Nephron progenitor cell (in vitro differentiated cells): Measurements from ENCODE around the gene CTNNAL1.
A peak's percentile ranks its signal among the peaks of the same experiment; 100 is the strongest.
"Not testable (repeated sequence)": the region's sequence is repeated elsewhere in the genome, so short reads cannot be mapped to it uniquely, and the experiment has no call there.

Experiments
- DNase-seq: peaks from one replicate; pipeline ENCODE4 v3.0.0; 2021
- H3K27ac Mint-ChIP-seq: 2 replicates; pipeline ENCODE4 v1.8.0; 2021; ENCODE audit warnings: mild to moderate bottlenecking, moderate library complexity, mixed read lengths
- H3K27me3 Mint-ChIP-seq: 2 replicates; pipeline ENCODE4 v1.8.0; 2021; ENCODE audit warnings: mild to moderate bottlenecking, low read depth, mixed read lengths; ENCODE audit not compliant: poor library complexity
- H3K36me3 Mint-ChIP-seq: 2 replicates; pipeline ENCODE4 v1.8.0; 2021; ENCODE audit warnings: low read depth, mixed read lengths
- H3K4me1 Mint-ChIP-seq: 2 replicates; pipeline ENCODE4 v1.8.0; 2021; ENCODE audit warnings: mixed read lengths
- H3K4me3 Mint-ChIP-seq: 2 replicates; pipeline ENCODE4 v1.8.0; 2021; ENCODE audit warnings: mild to moderate bottlenecking, moderate library complexity, mixed read lengths
- H3K9me3 Mint-ChIP-seq: 2 replicates; pipeline ENCODE4 v1.8.0; 2021; ENCODE audit warnings: mild to moderate bottlenecking, moderate library complexity, mixed read lengths
- CTCF ChIP-seq: fragments of 200-600 bp; sonication (generic); IDR thresholded peaks from 2 replicates; pipeline ENCODE4 v1.5.0; 2021; ENCODE audit warnings: antibody characterized with exemption

The CTNNAL1 gene

GRCh38 chr9:108928386-108928785 lies 84.9 kb downstream of the CTNNAL1 start:
- H3K27me3 Mint-ChIP-seq = no peaks in the 10 kb centered on the region
- H3K9me3 Mint-ChIP-seq = no peaks in the 10 kb centered on the region
- DNase-seq = no peak
- peak overlapping the region; percentile 5 for H3K27ac Mint-ChIP-seq
- no peak overlapping the region for H3K4me3 Mint-ChIP-seq
- peaks cover 53% of the 10 kb centered on the region for H3K36me3 Mint-ChIP-seq
- H3K4me1 Mint-ChIP-seq = peaks cover 21% of the 10 kb centered on the region
- TF ChIP-seq CTCF = no peak

- Mint-ChIP-seq H3K9me3 (no peaks in the 10 kb centered on the region), H3K27me3 (no peaks in the 10 kb centered on the region), H3K27ac (no peak overlapping the region), H3K4me3 (no peak overlapping the region), H3K4me1 (no peaks in the 10 kb centered on the region), H3K36me3 (peaks cover 54% of the 10 kb centered on the region)
- no peak for TF ChIP-seq CTCF
- DNase-seq = no peak
These were observed 88.8 kb downstream of the CTNNAL1 start for GRCh38 chr9:108924466-108924865.

GRCh38 chr9:108921200-108921599 lies 92.1 kb downstream of the CTNNAL1 start:
- no peak for DNase-seq
- peaks cover 56% of the 10 kb centered on the region for H3K36me3 Mint-ChIP-seq
- TF ChIP-seq CTCF = no peak
- no peak overlapping the region for H3K27ac Mint-ChIP-seq
- H3K4me3 Mint-ChIP-seq = no peak overlapping the region
- no peaks in the 10 kb centered on the region for H3K9me3 Mint-ChIP-seq
- no peaks in the 10 kb centered on the region for H3K27me3 Mint-ChIP-seq
- H3K4me1 Mint-ChIP-seq = no peaks in the 10 kb centered on the region

- H3K4me1 Mint-ChIP-seq, H3K4me3 Mint-ChIP-seq, H3K27me3 Mint-ChIP-seq, DNase-seq, H3K9me3 Mint-ChIP-seq, H3K27ac Mint-ChIP-seq: not testable (repeated sequence)
- H3K36me3 Mint-ChIP-seq = peaks cover 58% of the 10 kb centered on the region
These were observed 92.9 kb downstream of the CTNNAL1 start for GRCh38 chr9:108920401-108920800.

GRCh38 chr9:108919517-108919916 lies 93.8 kb downstream of the CTNNAL1 start:
- Mint-ChIP-seq H3K27ac (no peak overlapping the region), H3K4me3 (no peak overlapping the region), H3K36me3 (peaks cover 58% of the 10 kb centered on the region)

GRCh38 chr9:108913391-108913790 lies 99.9 kb downstream of the CTNNAL1 start:
- no peaks in the 10 kb centered on the region for H3K27me3 Mint-ChIP-seq
- no peak for DNase-seq
- H3K9me3 Mint-ChIP-seq = no peaks in the 10 kb centered on the region
- no peak overlapping the region for H3K27ac Mint-ChIP-seq
- H3K4me1 Mint-ChIP-seq = no peaks in the 10 kb centered on the region
- H3K4me3 Mint-ChIP-seq = no peak overlapping the region
- peaks cover 69% of the 10 kb centered on the region for H3K36me3 Mint-ChIP-seq
- TF ChIP-seq CTCF = no peak

More at GRCh38 chr9:108919517-108919916, 93.8 kb downstream of the CTNNAL1 start:
- H3K4me1 Mint-ChIP-seq = no peaks in the 10 kb centered on the region
- TF ChIP-seq CTCF = no peak
- DNase-seq = no peak
- H3K9me3 Mint-ChIP-seq = no peaks in the 10 kb centered on the region
- H3K27me3 Mint-ChIP-seq = no peaks in the 10 kb centered on the region
